ENCODE data around the gene SLFN14. TPM values are rescaled to one million over a fixed set of nuclear protein-coding genes. Genes with fewer than 3 reads are reported as not detected.
A peak's percentile ranks its signal among the peaks of the same experiment; 100 is the strongest.
"Not testable (repeated sequence)": the region's sequence is repeated elsewhere in the genome, so short reads cannot be mapped to it uniquely, and the experiment has no call there.

Gene SLFN14
- total RNA-seq, 2 donors from 2014 or later, result 0.08 TPM; not detected in 1

DNA sequence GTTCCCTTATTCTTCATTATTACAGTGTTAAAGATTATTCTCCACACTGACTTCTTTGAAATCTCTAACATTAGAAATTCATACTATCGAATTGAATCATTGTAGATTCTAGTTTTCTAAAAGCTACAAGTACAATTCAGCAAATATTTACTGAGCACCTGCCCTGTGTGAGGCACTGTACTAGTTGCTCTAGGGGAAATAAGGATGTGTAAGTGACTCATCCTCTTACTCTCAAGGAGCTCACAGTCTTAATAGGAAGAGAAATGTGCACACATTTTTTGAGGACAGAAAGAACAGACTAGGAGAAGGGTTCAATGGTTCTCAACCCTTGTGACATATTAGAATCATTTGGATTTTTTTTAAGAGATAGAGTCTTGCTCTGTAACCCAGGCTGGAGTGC lies 15.5 kb downstream of the SLFN14 start:
- H3K27ac Mint-ChIP-seq, result no peak overlapping the region
- peak; percentile 47 for ATAC-seq (replicated peaks)
- no peaks in the 10 kb centered on the region for H3K36me3 Mint-ChIP-seq (ENCODE audit: low read depth)
- H3K27me3 Mint-ChIP-seq, result no peaks in the 10 kb centered on the region
- no peak overlapping the region for H3K4me3 Mint-ChIP-seq
- H3K9me3 Mint-ChIP-seq, result no peaks in the 10 kb centered on the region
- H3K4me1 Mint-ChIP-seq, result peaks cover 15% of the 10 kb centered on the region

DNA sequence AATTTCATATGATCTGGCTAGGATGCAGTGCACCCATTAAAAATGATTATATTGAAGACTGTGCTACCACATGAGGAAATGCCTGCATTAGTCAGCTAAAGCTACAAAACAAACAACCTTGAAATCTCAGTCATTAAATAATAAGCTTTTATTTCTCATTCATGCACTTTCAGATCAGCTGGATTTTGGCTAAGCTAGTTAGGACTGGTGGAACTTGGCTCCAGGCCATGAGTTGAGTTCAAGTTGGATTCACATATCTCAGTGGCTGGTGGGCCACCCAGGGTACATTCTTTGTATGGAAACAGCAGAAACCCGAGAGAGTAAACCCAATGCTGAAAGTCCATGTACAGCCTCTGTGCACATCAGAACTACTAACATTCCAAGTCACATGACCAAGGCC lies 16.8 kb downstream of the SLFN14 start:
- H3K27me3 Mint-ChIP-seq, result no peaks in the 10 kb centered on the region

DNA sequence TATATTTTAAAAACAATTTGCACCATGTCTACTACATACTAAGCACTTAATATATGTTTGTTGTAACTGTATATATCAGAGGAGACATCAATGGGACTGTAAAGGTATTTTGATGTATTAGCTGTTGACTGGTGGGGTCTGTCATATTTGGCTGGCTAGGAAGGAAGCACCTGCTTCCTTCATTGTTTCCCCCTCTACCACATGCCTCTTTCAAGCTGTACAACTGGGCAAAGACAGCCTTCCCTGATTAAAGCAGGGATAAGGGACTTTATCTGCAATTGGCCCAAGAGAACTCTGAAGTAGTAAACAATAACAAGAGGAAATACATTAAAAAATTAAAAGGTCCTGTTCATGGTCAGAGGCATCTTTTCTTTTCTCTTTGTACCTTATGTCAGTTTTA lies 17.6 kb downstream of the SLFN14 start:
- Mint-ChIP-seq H3K27me3 (no peaks in the 10 kb centered on the region), H3K4me1 (peaks cover 25% of the 10 kb centered on the region), H3K9me3 (no peaks in the 10 kb centered on the region), H3K4me3 (peak overlapping the region; percentile 14), H3K27ac (no peak overlapping the region), H3K36me3 (ENCODE audit: low read depth) (no peaks in the 10 kb centered on the region)
- ATAC-seq (replicated peaks), result no peak

More for the DNA sequence above, 16.8 kb downstream of the SLFN14 start:
- no peak for ATAC-seq (replicated peaks)
- no peak overlapping the region for H3K4me3 Mint-ChIP-seq
- H3K36me3 Mint-ChIP-seq (ENCODE audit: low read depth), result no peaks in the 10 kb centered on the region
- no peak overlapping the region for H3K27ac Mint-ChIP-seq
- no peaks in the 10 kb centered on the region for H3K9me3 Mint-ChIP-seq
- H3K4me1 Mint-ChIP-seq, result peaks cover 19% of the 10 kb centered on the region

DNA sequence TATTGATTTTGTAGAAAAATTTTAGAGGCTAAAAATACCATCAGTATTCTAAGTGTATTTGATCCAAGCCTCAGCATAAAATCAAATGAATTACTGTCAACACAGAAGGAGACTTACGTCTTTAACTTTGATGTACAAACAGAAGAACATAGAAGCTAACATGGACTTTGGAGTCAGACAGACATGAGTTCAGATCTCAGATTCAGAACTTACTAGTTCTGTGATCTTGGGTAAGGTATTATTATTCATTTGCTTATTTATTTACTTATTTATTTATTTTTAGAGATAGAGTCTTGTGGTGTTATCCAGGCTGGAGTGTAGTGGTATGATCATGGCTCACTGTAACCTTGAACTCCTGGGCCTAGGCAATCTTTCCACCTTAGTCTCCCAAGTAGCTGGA lies 19.2 kb downstream of the SLFN14 start:
- no peak for ATAC-seq (replicated peaks)
- peaks cover 30% of the 10 kb centered on the region for H3K4me1 Mint-ChIP-seq
- H3K27me3 Mint-ChIP-seq, result no peaks in the 10 kb centered on the region
- H3K36me3 Mint-ChIP-seq (ENCODE audit: low read depth), result peaks cover 12% of the 10 kb centered on the region
- no peaks in the 10 kb centered on the region for H3K9me3 Mint-ChIP-seq
- H3K4me3 Mint-ChIP-seq, result peak overlapping the region; percentile 79
- H3K27ac Mint-ChIP-seq, result peak overlapping the region; percentile 96

DNA sequence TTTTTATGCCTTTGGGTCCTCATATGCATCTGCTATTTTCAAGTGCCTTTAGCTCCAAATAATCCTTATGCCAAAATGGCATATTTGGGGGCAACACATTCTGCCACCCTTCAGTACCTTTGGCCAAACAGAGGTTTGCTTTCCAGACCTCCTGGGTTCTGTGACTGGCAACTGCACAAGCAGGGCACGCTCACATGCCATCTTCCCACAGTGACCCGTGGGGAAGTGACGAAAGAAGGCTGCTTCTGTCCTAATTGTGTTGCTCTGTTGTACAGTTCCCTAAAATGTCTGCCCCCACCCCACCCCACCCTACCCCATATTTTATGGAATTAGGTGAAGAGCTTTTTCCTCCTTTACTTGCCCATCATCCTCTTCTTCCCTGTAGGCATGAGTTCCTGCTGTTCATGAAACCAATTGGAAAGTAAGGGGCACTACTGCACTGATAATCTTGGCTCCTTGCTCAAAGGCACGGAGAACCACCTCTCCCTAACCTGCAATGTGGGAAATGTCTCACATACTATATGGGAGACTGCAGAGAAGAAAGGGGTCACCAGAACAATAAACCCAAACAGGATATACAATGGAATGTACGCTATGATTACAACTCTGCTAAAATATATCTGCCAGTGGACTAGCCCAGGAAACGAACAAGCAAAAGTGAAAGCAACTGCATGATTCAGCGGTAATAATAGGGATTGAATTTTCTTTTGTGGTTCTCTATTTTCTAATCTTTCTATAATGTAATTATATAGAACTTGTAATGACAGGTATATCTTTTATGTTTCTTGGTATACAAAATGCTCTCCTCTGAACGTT lies 19.8 kb downstream of the SLFN14 start:
- Mint-ChIP-seq H3K36me3 (ENCODE audit: low read depth) (peaks cover 19% of the 10 kb centered on the region), H3K27ac (peak overlapping the region; percentile 96), H3K4me3 (peak overlapping the region; percentile 79), H3K27me3 (no peaks in the 10 kb centered on the region), H3K4me1 (peaks cover 30% of the 10 kb centered on the region), H3K9me3 (no peaks in the 10 kb centered on the region)
- peak; percentile 54 for ATAC-seq (replicated peaks)

DNA sequence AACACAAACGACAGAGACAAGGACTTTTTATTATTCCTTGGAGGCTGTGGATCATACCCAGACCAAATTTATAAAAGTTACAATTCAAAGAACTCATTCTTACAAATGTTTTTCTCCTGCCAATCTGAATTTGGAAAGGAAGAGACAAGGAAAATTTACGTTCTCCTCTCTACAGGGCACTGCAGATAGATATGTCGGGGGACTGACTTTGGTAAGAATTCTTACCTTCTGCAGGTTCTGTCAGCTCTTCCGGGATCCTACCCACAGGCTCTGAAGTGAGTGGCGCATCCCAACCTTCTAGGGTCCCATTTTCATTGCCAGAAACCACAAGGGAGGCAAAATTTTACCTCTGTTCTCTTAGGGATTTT lies 21.0 kb downstream of the SLFN14 start:
- H3K9me3 Mint-ChIP-seq, result no peaks in the 10 kb centered on the region
- H3K27me3 Mint-ChIP-seq, result no peaks in the 10 kb centered on the region
- peaks cover 30% of the 10 kb centered on the region for H3K36me3 Mint-ChIP-seq (ENCODE audit: low read depth)
- H3K27ac Mint-ChIP-seq, result peak overlapping the region; percentile 96
- no peak for ATAC-seq (replicated peaks)
- H3K4me3 Mint-ChIP-seq, result peak overlapping the region; percentile 79
- H3K4me1 Mint-ChIP-seq, result peaks cover 24% of the 10 kb centered on the region

DNA sequence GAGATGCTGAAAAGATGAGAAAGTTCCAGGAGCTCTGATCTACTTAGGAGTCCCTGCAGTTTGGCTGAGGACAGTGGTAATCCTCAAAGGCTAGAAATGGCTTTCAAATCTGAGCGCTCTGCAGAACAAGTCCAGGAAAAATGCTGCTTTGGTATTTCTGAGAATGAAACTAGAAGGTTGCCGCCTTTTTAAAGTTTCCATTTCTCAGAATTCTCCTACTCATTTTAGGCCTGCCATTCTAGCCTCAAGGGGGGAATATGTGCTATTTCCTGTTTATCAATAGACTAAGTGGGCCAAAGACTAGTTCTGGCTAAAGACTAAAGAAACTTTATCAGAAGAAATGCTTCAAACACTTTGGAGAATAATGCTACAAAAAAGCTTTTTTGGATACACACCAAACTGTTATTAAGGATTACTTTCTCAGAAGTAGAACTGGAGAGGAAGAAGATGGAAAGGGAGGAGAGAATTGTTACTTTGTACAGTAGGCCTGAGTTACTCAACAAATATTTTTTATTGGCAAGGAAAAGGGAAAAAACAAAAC lies 22.9 kb downstream of the SLFN14 start, which contains the start of gene SLFN12L:
Gene SLFN12L, minus strand, starts transcription at position 78 of the 541 bp plus-strand sequence. CDS start 15,314 bp downstream, outside the sequence.
- Mint-ChIP-seq H3K9me3 (no peaks in the 10 kb centered on the region), H3K4me3 (peak within 1 kb of the TSS; percentile 79)

DNA sequence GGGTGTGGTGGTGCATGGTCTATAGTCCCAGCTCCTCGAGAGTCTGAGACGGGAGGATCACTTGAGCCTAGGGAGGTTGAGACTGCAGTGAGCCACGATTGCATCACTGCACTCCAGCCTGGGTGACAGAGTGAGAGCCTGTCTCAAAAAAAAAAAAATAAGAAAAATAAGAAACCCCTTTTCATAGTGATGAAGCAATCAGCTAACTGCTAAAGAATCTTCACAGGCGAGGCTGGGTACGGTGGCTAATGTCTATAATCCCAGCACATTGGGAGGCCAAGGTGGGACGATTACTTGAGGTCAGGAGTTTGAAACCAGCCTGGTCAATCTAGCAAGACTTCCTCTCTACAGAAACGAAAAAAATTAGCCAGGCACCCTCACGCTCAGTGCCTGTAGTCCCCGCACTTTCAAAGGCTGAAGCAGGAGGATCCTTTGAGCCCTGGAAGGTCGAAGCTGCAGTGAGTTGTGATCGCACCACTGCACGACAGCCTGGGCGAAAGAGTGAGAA lies 23.9 kb downstream of the SLFN14 start:
- no peaks in the 10 kb centered on the region for H3K27me3 Mint-ChIP-seq
- H3K27ac Mint-ChIP-seq, result peak overlapping the region; percentile 96
- peak overlapping the region; percentile 79 for H3K4me3 Mint-ChIP-seq
- H3K4me1 Mint-ChIP-seq, result peaks cover 36% of the 10 kb centered on the region
- H3K9me3 Mint-ChIP-seq, result no peaks in the 10 kb centered on the region
- peak; percentile 43 for ATAC-seq (replicated peaks)
- peaks cover 56% of the 10 kb centered on the region for H3K36me3 Mint-ChIP-seq (ENCODE audit: low read depth)

More for the DNA sequence above, 22.9 kb downstream of the SLFN14 start, which contains the start of gene SLFN12L:
- H3K36me3 Mint-ChIP-seq (ENCODE audit: low read depth), result peaks cover 47% of the 10 kb centered on the region
- ATAC-seq (replicated peaks), result peak; percentile 59
- H3K27me3 Mint-ChIP-seq, result no peaks in the 10 kb centered on the region
- H3K4me1 Mint-ChIP-seq, result peaks cover 36% of the 10 kb centered on the region
- peak within 1 kb of the TSS; percentile 96 for H3K27ac Mint-ChIP-seq

DNA sequence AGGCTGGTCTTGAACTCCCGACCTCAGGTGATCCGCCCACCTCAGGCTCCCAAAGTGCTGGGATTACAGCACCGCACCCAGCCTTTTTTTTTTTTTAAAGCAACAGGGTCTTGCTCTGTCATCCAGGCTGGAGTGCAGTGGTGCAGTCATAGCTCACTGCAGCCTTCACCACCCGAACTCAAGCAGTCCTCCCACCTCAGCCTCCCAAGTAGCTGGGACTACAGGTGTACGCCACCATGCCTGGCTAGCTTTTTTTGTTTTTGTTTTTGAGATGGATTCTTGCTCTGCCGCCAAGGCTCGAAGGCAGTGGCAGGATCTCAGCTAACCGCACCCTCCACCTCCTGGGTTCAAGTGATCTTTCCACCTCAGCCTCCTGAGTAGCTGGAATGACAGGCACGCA lies 25.2 kb downstream of the SLFN14 start:
- ATAC-seq (replicated peaks); H3K27me3 Mint-ChIP-seq; H3K9me3 Mint-ChIP-seq: not testable (repeated sequence)
- H3K36me3 Mint-ChIP-seq (ENCODE audit: low read depth), result peaks cover 66% of the 10 kb centered on the region
- H3K4me1 Mint-ChIP-seq, result peaks cover 37% of the 10 kb centered on the region
- peak overlapping the region; percentile 79 for H3K4me3 Mint-ChIP-seq
- peak overlapping the region; percentile 96 for H3K27ac Mint-ChIP-seq

DNA sequence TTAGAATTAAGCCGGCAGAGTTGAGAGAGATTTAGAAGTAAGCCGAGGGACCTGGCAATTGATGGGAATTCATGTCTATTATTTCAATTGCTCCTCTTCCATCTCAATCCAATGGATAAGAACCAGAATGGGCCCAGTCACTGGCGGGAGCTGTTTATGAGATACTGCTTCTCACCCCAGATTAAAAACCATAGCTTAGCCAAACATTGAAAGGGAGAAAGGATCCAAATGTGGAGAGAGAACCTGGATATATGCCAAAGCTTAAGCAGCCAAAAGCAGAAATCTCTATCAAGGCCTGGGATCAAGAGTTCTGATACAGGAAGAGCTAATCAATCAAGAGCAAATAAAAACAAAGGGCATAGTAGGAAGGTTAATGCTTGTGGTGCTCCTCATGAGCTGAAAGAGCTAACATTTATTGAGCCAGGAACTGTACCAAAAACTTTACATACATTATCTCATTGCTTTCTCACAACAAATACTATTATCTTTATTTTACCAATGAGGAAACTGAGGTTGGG lies 26.0 kb downstream of the SLFN14 start:
- ATAC-seq (replicated peaks), result no peak

DNA sequence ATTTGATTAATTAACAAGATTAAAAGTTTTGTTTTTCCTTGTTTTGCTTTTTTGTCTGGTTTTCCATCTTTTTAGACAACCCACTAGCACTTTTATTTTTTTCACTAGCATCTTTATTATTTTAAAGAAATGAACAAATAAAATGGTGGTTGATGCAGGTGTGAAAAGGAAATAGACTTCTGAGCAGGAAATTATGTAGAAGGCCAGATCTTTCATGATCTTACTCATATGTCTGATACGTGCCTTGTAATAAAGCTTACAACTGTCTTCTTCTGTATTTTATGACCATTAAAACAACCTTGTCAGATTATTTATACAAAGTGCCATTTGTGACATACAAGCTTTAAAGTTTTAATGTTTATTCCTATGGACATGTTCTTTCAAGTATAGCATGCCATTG lies 29.5 kb downstream of the SLFN14 start:
- peak overlapping the region; percentile 79 for H3K27ac Mint-ChIP-seq
- peak overlapping the region; percentile 79 for H3K4me3 Mint-ChIP-seq
- H3K36me3 Mint-ChIP-seq (ENCODE audit: low read depth), result peaks cover 91% of the 10 kb centered on the region
- peaks cover 3% of the 10 kb centered on the region for H3K9me3 Mint-ChIP-seq
- no peaks in the 10 kb centered on the region for H3K27me3 Mint-ChIP-seq
- ATAC-seq (replicated peaks), result peak; percentile 36
- H3K4me1 Mint-ChIP-seq, result peaks cover 48% of the 10 kb centered on the region

More for the DNA sequence above, 26.0 kb downstream of the SLFN14 start:
- Mint-ChIP-seq H3K4me1 (peaks cover 32% of the 10 kb centered on the region), H3K9me3 (peaks cover 3% of the 10 kb centered on the region), H3K27ac (peak overlapping the region; percentile 96), H3K27me3 (no peaks in the 10 kb centered on the region), H3K4me3 (peak overlapping the region; percentile 79), H3K36me3 (ENCODE audit: low read depth) (peaks cover 72% of the 10 kb centered on the region)

DNA sequence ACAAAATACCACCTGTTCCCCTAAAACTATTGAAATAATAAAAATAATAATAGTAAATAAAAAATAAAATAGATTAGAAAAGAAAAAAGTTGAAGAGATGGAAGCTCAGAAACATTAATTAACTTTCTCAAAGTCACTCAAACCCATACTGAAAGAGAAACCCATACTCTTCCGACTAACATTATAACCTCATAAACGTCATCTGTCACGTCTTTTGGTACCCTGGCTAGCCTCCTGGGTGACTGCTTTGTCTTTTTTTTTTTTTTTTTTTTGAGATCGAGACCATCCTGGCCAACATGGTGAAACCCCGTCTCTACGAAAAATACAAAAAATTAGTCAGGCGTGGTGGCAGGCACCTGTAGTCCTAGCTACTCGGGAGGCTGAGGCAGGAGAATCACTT lies 30.8 kb downstream of the SLFN14 start:
- H3K27me3 Mint-ChIP-seq, result no peaks in the 10 kb centered on the region
- H3K9me3 Mint-ChIP-seq, result peaks cover 3% of the 10 kb centered on the region
- H3K27ac Mint-ChIP-seq, result peak overlapping the region; percentile 79
- peak; percentile 53 for ATAC-seq (replicated peaks)
- H3K4me3 Mint-ChIP-seq, result peak overlapping the region; percentile 79
- H3K36me3 Mint-ChIP-seq (ENCODE audit: low read depth), result peaks cover 82% of the 10 kb centered on the region
- H3K4me1 Mint-ChIP-seq, result peaks cover 61% of the 10 kb centered on the region

DNA sequence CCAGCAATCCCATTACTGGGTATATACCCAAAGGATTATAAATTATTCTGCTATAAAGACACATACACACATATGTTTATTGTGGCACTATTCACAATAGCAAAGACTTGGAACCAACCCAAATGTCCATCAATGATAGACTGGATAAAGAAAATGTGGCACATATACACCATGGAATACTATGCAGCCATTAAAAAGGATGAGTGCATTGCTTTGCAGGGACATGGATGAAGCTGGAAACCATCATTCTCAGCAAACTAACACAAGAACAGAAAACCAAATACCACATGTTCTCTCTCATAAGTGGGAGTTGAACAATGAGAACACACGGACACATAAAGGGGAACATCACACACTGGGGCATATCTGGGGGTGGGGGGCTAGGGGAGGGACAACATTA lies 31.3 kb downstream of the SLFN14 start:
- H3K27ac Mint-ChIP-seq; H3K27me3 Mint-ChIP-seq; H3K9me3 Mint-ChIP-seq; ATAC-seq (replicated peaks): not testable (repeated sequence)
- peak overlapping the region; percentile 79 for H3K4me3 Mint-ChIP-seq
- peaks cover 81% of the 10 kb centered on the region for H3K36me3 Mint-ChIP-seq (ENCODE audit: low read depth)
- H3K4me1 Mint-ChIP-seq, result peaks cover 61% of the 10 kb centered on the region

DNA sequence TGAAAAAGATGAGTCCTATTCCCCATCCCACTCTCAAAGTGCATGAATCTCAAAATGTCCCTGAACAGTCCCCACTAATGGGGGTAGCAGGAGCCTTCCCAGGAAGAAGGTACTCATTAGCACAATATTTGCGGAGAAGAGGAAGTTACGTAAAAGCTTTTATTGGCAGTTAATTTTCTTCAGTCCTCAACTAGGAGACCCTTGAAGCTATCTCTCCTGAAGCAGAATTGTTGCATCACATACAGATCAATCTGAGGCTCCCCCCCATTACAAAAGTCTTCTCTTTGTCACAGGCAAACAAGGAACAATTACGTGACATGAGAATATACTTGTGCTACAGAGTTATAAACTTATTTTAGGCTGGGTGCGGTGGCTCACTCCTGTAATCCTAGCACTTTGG lies 37.3 kb downstream of the SLFN14 start:
- no peak for ATAC-seq (replicated peaks)
- peak overlapping the region; percentile 59 for H3K4me3 Mint-ChIP-seq
- peaks cover 78% of the 10 kb centered on the region for H3K4me1 Mint-ChIP-seq
- H3K27me3 Mint-ChIP-seq, result no peaks in the 10 kb centered on the region
- H3K36me3 Mint-ChIP-seq (ENCODE audit: low read depth), result peaks cover 89% of the 10 kb centered on the region
- no peaks in the 10 kb centered on the region for H3K9me3 Mint-ChIP-seq
- peak overlapping the region; percentile 32 for H3K27ac Mint-ChIP-seq
